Measurements from ENCODE around the gene TUBA1C. TPM values are rescaled to one million over a fixed set of nuclear protein-coding genes. Genes with fewer than 3 reads are reported as not detected.
"Not testable (repeated sequence)": the region's sequence is repeated elsewhere in the genome, so short reads cannot be mapped to it uniquely, and the experiment has no call there.

Gene TUBA1C
- total RNA-seq, 2 experiments from 2014 or later: 237 to 240 TPM

GRCh38 chr12:49282302-49282701, 17.4 kb downstream of the TUBA1C start:
- no peaks in the 10 kb centered on the region for H3K36me3 Mint-ChIP-seq (ENCODE audit: low read depth)
- ChIA-PET POLR2A (interaction anchor here (0.6 kb wide), 2 partner anchors 9 to 204 kb away, joined by 3 read pairs; no protein-coding TSS in a partner anchor), CTCF (interaction anchor here (1.1 to 1.7 kb wide), 4 partner anchors 60 to 76 kb away, joined by 3 to 5 read pairs (median 3); partner anchors contain the start of gene DNAJC22)
- no peaks in the 10 kb centered on the region for H3K9me3 Mint-ChIP-seq
- no peak overlapping the region for H3K27ac Mint-ChIP-seq
- no peak for ATAC-seq
- DNase-seq: no peak
- intact Hi-C loops (cut with micrococcal nuclease): no loop called here
- peaks cover 17% of the 10 kb centered on the region for H3K27me3 Mint-ChIP-seq
- H3K4me1 Mint-ChIP-seq (ENCODE audit: low read depth): no peaks in the 10 kb centered on the region
- no peak for TF ChIP-seq CTCF (IDR thresholded peaks at IDR 0.05)
- no peak overlapping the region for H3K4me3 Mint-ChIP-seq

GRCh38 chr12:49282740-49283375, 18.0 kb downstream of the TUBA1C start:
- H3K27ac Mint-ChIP-seq; ATAC-seq; H3K36me3 Mint-ChIP-seq (ENCODE audit: low read depth); H3K9me3 Mint-ChIP-seq; H3K4me1 Mint-ChIP-seq (ENCODE audit: low read depth); H3K4me3 Mint-ChIP-seq; intact Hi-C loops (cut with micrococcal nuclease); DNase-seq: not testable (repeated sequence)
- CTCF ChIA-PET: interaction anchor here (1.1 to 5.0 kb wide), 3 partner anchors 13 to 76 kb away, joined by 3 to 29 read pairs (median 5); partner anchors contain the start of gene PRPH
- POLR2A ChIA-PET: interaction anchor here (0.6 kb wide), 2 partner anchors 10 to 205 kb away, joined by 3 read pairs; no protein-coding TSS in a partner anchor
- H3K27me3 Mint-ChIP-seq: peaks cover 19% of the 10 kb centered on the region

GRCh38 chr12:49283541-49284429, 18.9 kb downstream of the TUBA1C start:
- no peak for ATAC-seq
- Mint-ChIP-seq H3K4me3 (no peak overlapping the region), H3K36me3 (ENCODE audit: low read depth) (no peaks in the 10 kb centered on the region), H3K27ac (no peak overlapping the region), H3K27me3 (peaks cover 23% of the 10 kb centered on the region), H3K9me3 (no peaks in the 10 kb centered on the region), H3K4me1 (ENCODE audit: low read depth) (no peaks in the 10 kb centered on the region)
- intact Hi-C loops (cut with micrococcal nuclease): no loop called here
- CTCF ChIA-PET: interaction anchor here (0.6 to 9.7 kb wide), 5 partner anchors 12 to 74 kb away, joined by 3 to 145 read pairs (median 29); partner anchors contain the start of genes C1QL4, DNAJC22 and PRPH
- DNase-seq: no peak
- TF ChIP-seq CTCF (IDR thresholded peaks at IDR 0.05): no peak
- POLR2A ChIA-PET: interaction anchor here (0.9 to 1.3 kb wide), 2 partner anchors 11 to 14 kb away, joined by 3 to 4 read pairs; no protein-coding TSS in a partner anchor

GRCh38 chr12:49284672-49285071, 19.8 kb downstream of the TUBA1C start:
- no peaks in the 10 kb centered on the region for H3K36me3 Mint-ChIP-seq (ENCODE audit: low read depth)
- intact Hi-C loops (cut with micrococcal nuclease): no loop called here
- DNase-seq (no peak), ATAC-seq (no peak)
- no peak for TF ChIP-seq CTCF (IDR thresholded peaks at IDR 0.05)
- CTCF ChIA-PET: interaction anchor here (0.7 to 9.7 kb wide), 5 partner anchors 11 to 230 kb away, joined by 4 to 145 read pairs (median 29); partner anchors contain the start of genes DNAJC22 and PRPH
- no peaks in the 10 kb centered on the region for H3K9me3 Mint-ChIP-seq
- peaks cover 23% of the 10 kb centered on the region for H3K27me3 Mint-ChIP-seq
- H3K4me1 Mint-ChIP-seq (ENCODE audit: low read depth): no peaks in the 10 kb centered on the region
- POLR2A ChIA-PET: interaction anchor here (0.9 to 1.3 kb wide), 4 partner anchors 11 to 58 kb away, joined by 3 to 4 read pairs (median 3); no protein-coding TSS in a partner anchor
- no peak overlapping the region for H3K27ac Mint-ChIP-seq
- H3K4me3 Mint-ChIP-seq: no peak overlapping the region

GRCh38 chr12:49287876-49288275, 23.0 kb downstream of the TUBA1C start:
- no peaks in the 10 kb centered on the region for H3K4me1 Mint-ChIP-seq (ENCODE audit: low read depth)
- ATAC-seq (no peak), DNase-seq (no peak)
- ChIA-PET POLR2A (interaction anchor here (1.1 kb wide), 1 partner anchor 10 kb away, joined by 3 read pairs; no protein-coding TSS in a partner anchor), CTCF (interaction anchor here (0.7 to 13.6 kb wide), 13 partner anchors 8 to 292 kb away, joined by 3 to 145 read pairs (median 10); partner anchors contain the start of genes C1QL4, DNAJC22 and PRPH)
- H3K4me3 Mint-ChIP-seq: no peak overlapping the region
- no peak overlapping the region for H3K27ac Mint-ChIP-seq
- no peaks in the 10 kb centered on the region for H3K9me3 Mint-ChIP-seq
- H3K27me3 Mint-ChIP-seq: peaks cover 22% of the 10 kb centered on the region
- TF ChIP-seq CTCF (IDR thresholded peaks at IDR 0.05): no peak
- intact Hi-C loops (cut with micrococcal nuclease): loop anchor here (2.0 kb wide), 1 partner anchor 55 kb away; no protein-coding TSS in a partner anchor
- no peaks in the 10 kb centered on the region for H3K36me3 Mint-ChIP-seq (ENCODE audit: low read depth)
